Large intestine (tissue), 3 donors: ENCODE measurements around the gene KCNQ1OT1. TPM values are rescaled to one million over a fixed set of nuclear protein-coding genes. Genes with fewer than 3 reads are reported as not detected.

Experiments
- DNase-seq, 2 donors: peaks; one replicate each; pipeline versions ENCODE4 v3.0.0 to v3.0.0-alpha.2; 2013
- H3K27ac ChIP-seq: one replicate; pipeline ENCODE4 v1.5.1; 2013; ENCODE audit warnings: low read length
- H3K27me3 ChIP-seq: 2 replicates; pipeline ENCODE4 v1.6.1; 2013; ENCODE audit warnings: low read length; ENCODE audit not compliant: control insufficient read depth, insufficient read depth
- H3K36me3 ChIP-seq: 2 replicates; pipeline ENCODE4 v1.6.1; 2013; ENCODE audit warnings: low read length; ENCODE audit not compliant: control insufficient read depth, insufficient read depth
- H3K4me1 ChIP-seq: one replicate; pipeline ENCODE4 v1.6.1; 2013; ENCODE audit warnings: low read length; ENCODE audit not compliant: control insufficient read depth, insufficient read depth
- H3K4me3 ChIP-seq: one replicate; pipeline ENCODE4 v1.5.1; 2013; ENCODE audit warnings: low read length
- H3K9me3 ChIP-seq: one replicate; pipeline ENCODE4 v1.6.1; 2013; ENCODE audit warnings: mild to moderate bottlenecking, low read depth, low read length, moderate library complexity; ENCODE audit not compliant: control insufficient read depth
- WGBS: methylation state at CpG from one replicate; pipeline ENCODE4 v1.1.5; 2013; ENCODE audit warnings: low lambda C conversion rate; ENCODE audit not compliant: insufficient coverage; 5-methylcytosine and 5-hydroxymethylcytosine counted together
- polyA plus RNA-seq: library from polyadenylated mRNA; unstranded; fragments of 120-200 nt; gene quantifications from one replicate; pipeline ENCODE4 v1.2.1, GENCODE V29; 2013

The KCNQ1OT1 gene
- polyA plus RNA-seq, 1 donor = 2.8 TPM

GRCh38 chr11:2569731-2570210, 130.0 kb downstream of the KCNQ1OT1 start:
- peaks cover 38% of the 10 kb centered on the region for H3K4me1 ChIP-seq
- peaks cover 39% of the 10 kb centered on the region for H3K9me3 ChIP-seq
- no CpG with 5 or more reads among the region's 10 CpGs for WGBS
- DNase-seq = no peak
- no peak overlapping the region for H3K4me3 ChIP-seq
- H3K27me3 ChIP-seq = no peaks in the 10 kb centered on the region
- H3K27ac ChIP-seq = no peak overlapping the region
- no peaks in the 10 kb centered on the region for H3K36me3 ChIP-seq

GRCh38 chr11:2569321-2569721, 130.5 kb downstream of the KCNQ1OT1 start:
- Histone ChIP-seq H3K36me3 (no peaks in the 10 kb centered on the region), H3K27me3 (no peaks in the 10 kb centered on the region), H3K9me3 (peaks cover 34% of the 10 kb centered on the region), H3K4me3 (no peak overlapping the region), H3K4me1 (peaks cover 38% of the 10 kb centered on the region), H3K27ac (no peak overlapping the region)
- WGBS = no CpG with 5 or more reads among the region's 14 CpGs
- DNase-seq = no peak

GRCh38 chr11:2567026-2567671, 132.6 kb downstream of the KCNQ1OT1 start:
- Histone ChIP-seq H3K27me3 (no peaks in the 10 kb centered on the region), H3K4me1 (peaks cover 50% of the 10 kb centered on the region), H3K36me3 (no peaks in the 10 kb centered on the region), H3K27ac (peak overlapping the region; percentile 96), H3K4me3 (no peak overlapping the region), H3K9me3 (peaks cover 29% of the 10 kb centered on the region)
- DNase-seq = no peak
- WGBS = no CpG with 5 or more reads among the region's 5 CpGs

- no peak overlapping the region for H3K4me3 ChIP-seq
- peak; percentile 58 to 76 for DNase-seq
- H3K27me3 ChIP-seq = no peaks in the 10 kb centered on the region
- H3K27ac ChIP-seq = peak overlapping the region; percentile 96
- H3K4me1 ChIP-seq = peaks cover 55% of the 10 kb centered on the region
- WGBS = no CpG with 5 or more reads among the region's 16 CpGs
- H3K36me3 ChIP-seq = no peaks in the 10 kb centered on the region
- peaks cover 25% of the 10 kb centered on the region for H3K9me3 ChIP-seq
Observed at GRCh38 chr11:2566223-2567025, 133.4 kb downstream of the KCNQ1OT1 start.

GRCh38 chr11:2565447-2566222, 134.2 kb downstream of the KCNQ1OT1 start:
- DNase-seq = no peak
- Histone ChIP-seq H3K4me1 (peaks cover 60% of the 10 kb centered on the region), H3K9me3 (peaks cover 20% of the 10 kb centered on the region), H3K27ac (peak overlapping the region; percentile 96), H3K36me3 (no peaks in the 10 kb centered on the region), H3K27me3 (no peaks in the 10 kb centered on the region), H3K4me3 (no peak overlapping the region)
- no CpG with 5 or more reads among the region's 13 CpGs for WGBS

- DNase-seq = no peak
- H3K27ac ChIP-seq = peak overlapping the region; percentile 96
- 90% methylated on average over 2 of the region's 16 CpGs for WGBS
- no peaks in the 10 kb centered on the region for H3K36me3 ChIP-seq
- H3K4me1 ChIP-seq = peaks cover 61% of the 10 kb centered on the region
- peaks cover 12% of the 10 kb centered on the region for H3K9me3 ChIP-seq
- H3K27me3 ChIP-seq = no peaks in the 10 kb centered on the region
- H3K4me3 ChIP-seq = no peak overlapping the region
Observed at GRCh38 chr11:2564588-2565425, 135.0 kb downstream of the KCNQ1OT1 start.

GRCh38 chr11:2564008-2564530, 135.7 kb downstream of the KCNQ1OT1 start:
- peaks cover 57% of the 10 kb centered on the region for H3K4me1 ChIP-seq
- no CpG with 5 or more reads among the region's 14 CpGs for WGBS
- H3K27ac ChIP-seq = peak overlapping the region; percentile 96
- H3K27me3 ChIP-seq = no peaks in the 10 kb centered on the region
- no peak overlapping the region for H3K4me3 ChIP-seq
- H3K9me3 ChIP-seq = peaks cover 9% of the 10 kb centered on the region
- no peaks in the 10 kb centered on the region for H3K36me3 ChIP-seq
- DNase-seq = peak in 1 of 2 donors; percentile 43

- no peaks in the 10 kb centered on the region for H3K27me3 ChIP-seq
- WGBS = no CpG with 5 or more reads among the region's 28 CpGs
- no peak overlapping the region for H3K4me3 ChIP-seq
- peak; percentile 44 to 78 for DNase-seq
- peak overlapping the region; percentile 96 for H3K27ac ChIP-seq
- no peaks in the 10 kb centered on the region for H3K36me3 ChIP-seq
- H3K9me3 ChIP-seq = peaks cover 11% of the 10 kb centered on the region
- H3K4me1 ChIP-seq = peaks cover 57% of the 10 kb centered on the region
Observed at GRCh38 chr11:2563213-2564007, 136.4 kb downstream of the KCNQ1OT1 start.

- DNase-seq = no peak
- H3K4me1 ChIP-seq = peaks cover 54% of the 10 kb centered on the region
- no peaks in the 10 kb centered on the region for H3K27me3 ChIP-seq
- H3K36me3 ChIP-seq = no peaks in the 10 kb centered on the region
- no CpG with 5 or more reads among the region's 6 CpGs for WGBS
- no peak overlapping the region for H3K4me3 ChIP-seq
- peaks cover 16% of the 10 kb centered on the region for H3K9me3 ChIP-seq
- peak overlapping the region; percentile 96 for H3K27ac ChIP-seq
Observed at GRCh38 chr11:2562890-2563212, 136.9 kb downstream of the KCNQ1OT1 start.
